ENCODE measurements around the gene MON1A.
"Not testable (repeated sequence)": the region's sequence is repeated elsewhere in the genome, so short reads cannot be mapped to it uniquely, and the experiment has no call there.

The MON1A gene

GRCh38 chr3:49924683-49925082 is 4.9 kb downstream of the MON1A start:
- Histone ChIP-seq H4K20me1 (ENCODE audit: control insufficient read depth, insufficient read depth, low read depth, low read length) (no peaks in the 10 kb centered on the region), H3K9me3 (ENCODE audit: control insufficient read depth, insufficient read depth, low read length) (no peaks in the 10 kb centered on the region), H3K27me3 (ENCODE audit: control insufficient read depth, low read length) (no peaks in the 10 kb centered on the region), H3K79me2 (ENCODE audit: control insufficient read depth, low read length) (peaks cover 48% of the 10 kb centered on the region), H3F3A (ENCODE audit: control insufficient read depth, insufficient read depth) (0 out of 2 replicates have a peak, but pooled peaks cover 2% of the 10 kb centered on the region), H3K27ac (ENCODE audit: low read depth, low read length) (no peak overlapping the region), H3K36me3 (ENCODE audit: control insufficient read depth, low read length) (peaks cover 19% of the 10 kb centered on the region), H3K9me2 (replicated peaks; ENCODE audit: control insufficient read depth, low read length) (no peaks in the 10 kb centered on the region), H3K4me2 (ENCODE audit: low read length) (no peak overlapping the region), H3K4me1 (ENCODE audit: control insufficient read depth, low read length) (peaks cover 21% of the 10 kb centered on the region), H3K4me3 (ENCODE audit: low read length) (no peak overlapping the region)
- TF ChIP-seq EZH2phosphoT487 (IDR thresholded peaks at IDR 0.05; ENCODE audit: borderline replicate concordance, low read length) (no peak), CTCF (IDR thresholded peaks at IDR 0.05; ENCODE audit: low read depth, low read length, poor library complexity, severe bottlenecking) (no peak)

GRCh38 chr3:49917806-49918590 is 11.6 kb downstream of the MON1A start:
- H3K27ac ChIP-seq (ENCODE audit: low read depth, low read length); H3K4me3 ChIP-seq (ENCODE audit: low read length); H3K4me1 ChIP-seq (ENCODE audit: control insufficient read depth, low read length); H3F3A ChIP-seq (ENCODE audit: control insufficient read depth, insufficient read depth); H3K36me3 ChIP-seq (ENCODE audit: control insufficient read depth, low read length); H3K4me2 ChIP-seq (ENCODE audit: low read length); H4K20me1 ChIP-seq (ENCODE audit: control insufficient read depth, insufficient read depth, low read depth, low read length); H3K27me3 ChIP-seq (ENCODE audit: control insufficient read depth, low read length); H3K9me2 ChIP-seq (replicated peaks; ENCODE audit: control insufficient read depth, low read length); H3K9me3 ChIP-seq (ENCODE audit: control insufficient read depth, insufficient read depth, low read length): not testable (repeated sequence)
- peaks cover 13% of the 10 kb centered on the region for H3K79me2 ChIP-seq (ENCODE audit: control insufficient read depth, low read length)

GRCh38 chr3:49916686-49917085 is 12.9 kb downstream of the MON1A start:
- H4K20me1 ChIP-seq (ENCODE audit: control insufficient read depth, insufficient read depth, low read depth, low read length) = no peaks in the 10 kb centered on the region
- H3K9me3 ChIP-seq (ENCODE audit: control insufficient read depth, insufficient read depth, low read length) = no peaks in the 10 kb centered on the region
- no peak overlapping the region for H3K27ac ChIP-seq (ENCODE audit: low read depth, low read length)
- H3K9me2 ChIP-seq (replicated peaks; ENCODE audit: control insufficient read depth, low read length) = no peaks in the 10 kb centered on the region
- no peak overlapping the region for H3K4me3 ChIP-seq (ENCODE audit: low read length)
- H3K4me2 ChIP-seq (ENCODE audit: low read length) = no peak overlapping the region
- H3K27me3 ChIP-seq (ENCODE audit: control insufficient read depth, low read length) = no peaks in the 10 kb centered on the region
- H3F3A ChIP-seq (ENCODE audit: control insufficient read depth, insufficient read depth) = 0 out of 2 replicates have a peak, but pooled peaks cover 3% of the 10 kb centered on the region
- TF ChIP-seq EZH2phosphoT487 (IDR thresholded peaks at IDR 0.05; ENCODE audit: borderline replicate concordance, low read length) (no peak), CTCF (IDR thresholded peaks at IDR 0.05; ENCODE audit: low read depth, low read length, poor library complexity, severe bottlenecking) (no peak)
- peaks cover 11% of the 10 kb centered on the region for H3K36me3 ChIP-seq (ENCODE audit: control insufficient read depth, low read length)
- H3K4me1 ChIP-seq (ENCODE audit: control insufficient read depth, low read length) = no peaks in the 10 kb centered on the region
- peaks cover 13% of the 10 kb centered on the region for H3K79me2 ChIP-seq (ENCODE audit: control insufficient read depth, low read length)

- no peak overlapping the region for H3K4me3 ChIP-seq (ENCODE audit: low read length)
- no peaks in the 10 kb centered on the region for H4K20me1 ChIP-seq (ENCODE audit: control insufficient read depth, insufficient read depth, low read depth, low read length)
- no peaks in the 10 kb centered on the region for H3K27me3 ChIP-seq (ENCODE audit: control insufficient read depth, low read length)
- no peak overlapping the region for H3K4me2 ChIP-seq (ENCODE audit: low read length)
- H3F3A ChIP-seq (ENCODE audit: control insufficient read depth, insufficient read depth) = 0 out of 2 replicates have a peak, but pooled peaks cover 3% of the 10 kb centered on the region
- peaks cover 18% of the 10 kb centered on the region for H3K36me3 ChIP-seq (ENCODE audit: control insufficient read depth, low read length)
- H3K9me2 ChIP-seq (replicated peaks; ENCODE audit: control insufficient read depth, low read length) = no peaks in the 10 kb centered on the region
- no peaks in the 10 kb centered on the region for H3K4me1 ChIP-seq (ENCODE audit: control insufficient read depth, low read length)
- TF ChIP-seq EZH2phosphoT487 (IDR thresholded peaks at IDR 0.05; ENCODE audit: borderline replicate concordance, low read length) (no peak), CTCF (IDR thresholded peaks at IDR 0.05; ENCODE audit: low read depth, low read length, poor library complexity, severe bottlenecking) (no peak)
- no peak overlapping the region for H3K27ac ChIP-seq (ENCODE audit: low read depth, low read length)
- H3K79me2 ChIP-seq (ENCODE audit: control insufficient read depth, low read length) = peaks cover 13% of the 10 kb centered on the region
- no peaks in the 10 kb centered on the region for H3K9me3 ChIP-seq (ENCODE audit: control insufficient read depth, insufficient read depth, low read length)
These were observed 14.7 kb downstream of the MON1A start for GRCh38 chr3:49914906-49915305.
